GM12872 (cell line): ENCODE data around the gene TTLL10.

Experiments
- TF ChIP-seq, protein P1 (sequence below): IDR thresholded peaks from 3 replicates; pipeline ENCODE4 v1.5.1; 2011; ENCODE audit warnings: low read depth, mild to moderate bottlenecking, low read length, moderate library complexity; ENCODE audit not compliant: insufficient read depth

The TTLL10 gene

DNA sequence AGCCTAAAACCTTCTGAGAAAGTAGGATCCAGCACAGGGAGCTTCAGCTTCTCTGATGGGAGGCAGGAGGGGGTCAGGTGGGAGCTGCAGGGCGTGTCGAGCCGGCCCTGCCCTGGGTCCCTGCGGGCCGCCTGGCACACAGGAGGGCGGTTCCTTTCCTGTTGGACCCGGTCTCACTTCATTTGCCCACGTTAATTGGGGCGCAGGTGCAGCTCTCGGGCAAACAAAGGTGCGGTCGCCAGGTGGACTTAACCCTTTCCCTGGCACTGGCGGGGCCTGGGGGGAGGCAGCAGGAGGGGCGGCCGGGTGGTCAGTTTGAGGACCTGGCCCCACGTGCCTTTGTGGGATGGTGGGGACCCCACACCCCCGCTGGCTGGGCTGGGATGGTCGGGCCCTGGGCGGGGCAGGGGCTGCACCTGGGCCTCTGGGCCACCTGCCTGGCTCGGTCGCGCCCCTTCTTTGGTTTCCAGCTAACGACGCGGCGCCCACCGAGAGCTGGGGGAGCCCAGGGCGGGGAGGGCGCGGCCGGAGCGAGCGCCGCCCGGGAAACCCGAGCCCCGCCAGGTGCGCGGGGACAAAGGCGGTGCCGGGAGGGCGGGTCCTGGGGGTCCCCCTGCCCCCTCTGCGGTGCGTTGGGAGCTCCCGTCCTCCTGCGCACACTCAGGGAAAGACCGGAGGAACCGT, 37.0 kb upstream of the TTLL10 start:
- TF ChIP-seq, protein P1, sequence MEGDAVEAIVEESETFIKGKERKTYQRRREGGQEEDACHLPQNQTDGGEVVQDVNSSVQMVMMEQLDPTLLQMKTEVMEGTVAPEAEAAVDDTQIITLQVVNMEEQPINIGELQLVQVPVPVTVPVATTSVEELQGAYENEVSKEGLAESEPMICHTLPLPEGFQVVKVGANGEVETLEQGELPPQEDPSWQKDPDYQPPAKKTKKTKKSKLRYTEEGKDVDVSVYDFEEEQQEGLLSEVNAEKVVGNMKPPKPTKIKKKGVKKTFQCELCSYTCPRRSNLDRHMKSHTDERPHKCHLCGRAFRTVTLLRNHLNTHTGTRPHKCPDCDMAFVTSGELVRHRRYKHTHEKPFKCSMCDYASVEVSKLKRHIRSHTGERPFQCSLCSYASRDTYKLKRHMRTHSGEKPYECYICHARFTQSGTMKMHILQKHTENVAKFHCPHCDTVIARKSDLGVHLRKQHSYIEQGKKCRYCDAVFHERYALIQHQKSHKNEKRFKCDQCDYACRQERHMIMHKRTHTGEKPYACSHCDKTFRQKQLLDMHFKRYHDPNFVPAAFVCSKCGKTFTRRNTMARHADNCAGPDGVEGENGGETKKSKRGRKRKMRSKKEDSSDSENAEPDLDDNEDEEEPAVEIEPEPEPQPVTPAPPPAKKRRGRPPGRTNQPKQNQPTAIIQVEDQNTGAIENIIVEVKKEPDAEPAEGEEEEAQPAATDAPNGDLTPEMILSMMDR = no peak

DNA sequence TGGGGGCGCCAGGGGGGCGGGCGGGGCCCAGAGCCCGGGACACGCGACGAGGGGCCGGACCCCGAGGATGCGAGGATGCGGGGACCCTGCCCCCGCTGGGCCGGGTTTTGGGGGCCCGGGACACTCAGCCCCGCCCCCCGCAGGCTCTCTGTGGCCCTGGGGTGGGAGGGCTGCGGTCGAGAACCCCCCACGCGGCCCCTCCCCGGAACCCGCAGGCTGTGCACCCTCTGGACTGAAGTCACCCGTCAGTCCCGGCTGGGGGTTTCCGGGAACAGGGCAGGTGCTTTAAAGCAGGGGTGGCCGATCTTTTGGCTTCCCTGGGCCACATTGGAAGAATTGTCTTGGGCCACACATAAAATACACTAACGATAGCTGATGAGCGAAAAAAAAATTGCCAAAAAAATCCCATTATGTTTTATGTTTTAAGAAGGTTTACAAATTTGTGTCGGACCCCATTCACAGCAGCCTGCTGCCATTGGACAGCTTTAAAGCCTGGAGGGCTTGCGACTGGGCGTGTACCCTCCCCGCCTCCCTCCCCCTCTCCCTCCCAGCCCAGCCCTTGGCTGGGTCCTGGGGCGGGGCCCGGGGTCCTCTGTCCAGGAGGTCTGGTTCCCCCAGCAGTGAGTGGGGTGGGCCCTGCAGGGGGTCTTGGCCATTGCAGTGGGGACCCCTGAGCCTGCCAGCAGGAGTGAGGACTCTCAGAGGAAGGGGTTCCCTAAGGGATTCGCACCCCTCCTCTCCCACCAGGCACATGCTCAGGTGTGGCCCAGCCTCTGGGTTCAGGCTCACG, 36.2 kb upstream of the TTLL10 start:
- TF ChIP-seq, protein P1 = no peak

DNA sequence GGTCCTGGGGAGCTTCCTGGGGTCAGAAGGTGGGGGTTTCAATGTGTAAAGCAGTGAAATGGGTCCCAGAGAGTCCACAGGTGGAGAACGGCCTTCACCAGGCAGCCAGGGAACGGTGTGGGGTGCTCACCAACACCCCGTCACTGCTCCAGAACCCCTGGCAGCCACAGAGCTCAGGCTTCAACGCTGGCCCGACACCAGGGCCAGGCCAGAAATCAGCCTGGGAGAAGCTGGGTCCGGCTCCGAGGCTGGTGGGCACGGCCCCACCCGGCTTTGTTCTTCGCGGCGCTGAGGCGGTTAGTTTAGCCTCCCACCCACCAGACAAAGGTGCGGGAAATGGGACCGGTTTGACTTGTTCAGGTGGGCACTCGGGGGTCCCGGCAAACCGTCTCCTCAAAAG, 33.0 kb upstream of the TTLL10 start:
- TF ChIP-seq, protein P1 = no peak

DNA sequence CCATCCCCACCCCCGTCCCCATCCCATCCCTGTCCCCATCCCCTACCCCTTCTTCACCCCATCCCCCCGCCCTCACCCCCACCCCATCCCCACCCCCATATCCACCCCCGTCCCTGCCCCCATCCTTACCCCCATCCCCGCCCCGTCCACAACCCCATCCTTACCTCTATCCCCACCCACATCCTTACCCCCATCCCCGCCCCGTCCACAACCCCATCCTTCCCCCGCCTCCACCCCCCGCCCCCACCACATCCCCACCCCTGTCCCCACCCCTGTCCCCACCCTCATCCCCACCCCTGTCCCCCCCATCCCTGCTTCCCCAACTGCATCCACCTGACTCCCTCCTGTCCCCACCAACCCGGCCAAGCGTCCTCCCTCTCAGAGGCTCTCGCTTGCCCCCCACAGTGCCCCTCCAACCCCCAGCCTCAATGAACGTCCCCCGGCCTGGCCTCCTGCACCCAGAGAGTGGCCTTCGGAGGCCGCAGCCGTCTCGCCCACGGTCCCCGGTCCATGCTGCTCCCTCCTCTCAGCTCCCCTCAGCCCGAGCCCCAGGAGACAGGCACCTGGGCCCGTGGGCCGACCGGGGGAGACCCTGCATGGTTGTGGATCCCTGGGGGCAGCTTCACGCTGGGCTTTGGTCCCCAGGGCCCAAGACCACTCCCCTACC, 32.3 kb upstream of the TTLL10 start:
- TF ChIP-seq, protein P1 = no peak

DNA sequence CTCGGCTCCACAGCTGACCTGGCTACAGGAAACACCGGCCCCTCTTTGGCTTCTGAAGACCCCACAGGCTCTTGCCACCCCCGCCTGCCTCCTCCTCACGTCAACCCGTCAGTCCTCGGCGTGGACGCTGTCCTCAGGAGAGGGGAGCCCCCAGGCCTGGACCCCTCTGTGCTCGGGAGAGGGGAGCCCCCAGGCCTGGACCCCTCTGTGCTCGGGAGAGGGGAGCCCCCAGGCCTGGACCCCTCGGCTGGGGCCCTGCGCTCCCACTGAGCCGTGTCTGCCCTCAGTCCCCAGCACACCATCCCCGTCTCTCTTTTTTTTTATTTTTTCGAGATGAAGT, 31.8 kb upstream of the TTLL10 start:
- TF ChIP-seq, protein P1 = no peak

DNA sequence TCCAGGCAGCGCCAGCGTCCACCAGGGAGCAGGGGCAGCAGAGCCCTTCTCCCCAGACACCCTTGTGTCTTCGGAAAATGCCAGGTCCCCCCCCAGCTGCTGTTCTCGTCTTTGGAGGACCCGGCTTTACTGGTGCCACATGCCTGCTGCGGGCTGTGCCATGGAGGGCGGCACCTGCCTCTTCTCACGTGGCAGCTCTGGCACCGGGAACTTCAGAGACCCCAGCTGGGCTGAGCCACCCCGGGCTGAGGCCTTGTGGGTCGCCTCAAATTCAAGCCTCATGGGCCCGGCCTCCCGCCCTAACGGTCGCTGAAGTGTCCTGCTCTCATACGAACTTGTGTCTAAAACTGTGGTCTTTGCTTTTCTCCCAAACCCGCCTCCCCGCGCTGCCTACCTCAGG, 30.8 kb upstream of the TTLL10 start:
- TF ChIP-seq, protein P1 = no peak

DNA sequence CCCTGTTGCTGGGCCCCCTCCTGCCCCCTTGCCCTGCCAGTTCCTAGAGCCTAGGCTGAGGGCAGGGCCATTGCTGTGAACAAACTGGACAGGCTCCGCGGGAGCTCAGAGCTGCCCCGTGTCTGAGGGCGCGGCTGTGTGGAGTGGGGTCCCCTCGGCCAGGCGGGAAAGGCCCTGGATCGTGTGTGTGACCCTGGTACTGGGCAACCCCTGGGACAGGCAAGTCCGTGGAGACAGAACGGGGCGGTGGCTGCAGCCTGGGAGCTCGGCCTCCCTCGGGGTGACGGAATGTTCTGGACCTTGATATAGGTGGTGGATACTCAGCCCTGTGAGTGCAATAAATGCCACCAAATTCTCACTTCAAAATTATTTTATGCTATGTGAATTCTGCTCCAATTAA, 30.0 kb upstream of the TTLL10 start:
- TF ChIP-seq, protein P1 = no peak
